ENCODE results near the gene ARMC7.

ARMC7 gene

DNA sequence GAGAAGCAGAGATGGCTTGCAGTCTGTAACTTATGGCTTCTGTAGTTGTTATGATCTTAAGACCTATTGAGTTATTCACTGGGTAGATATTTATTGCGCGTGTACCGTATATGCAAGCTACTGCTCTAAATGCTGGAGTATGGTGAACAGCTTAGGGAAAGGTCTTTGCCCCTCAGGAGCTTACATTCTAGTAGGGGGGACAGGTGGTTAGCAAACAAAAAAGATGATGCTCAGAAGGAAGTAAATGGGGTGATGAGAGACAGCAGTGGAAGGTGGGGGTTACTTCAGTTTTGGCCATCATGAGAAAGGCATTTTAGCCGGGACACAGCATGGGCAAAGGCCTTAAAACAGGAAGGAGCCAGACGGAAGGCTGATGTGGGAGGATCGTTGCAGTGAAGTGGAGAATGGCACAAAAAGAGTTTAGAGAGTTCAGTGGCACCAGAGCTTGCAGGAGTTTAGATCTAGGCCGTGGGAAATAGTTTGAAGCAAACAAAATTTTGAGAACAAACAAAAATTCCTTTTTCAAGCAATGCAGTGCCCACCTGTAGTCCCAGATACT is 2.1 kb downstream of the ARMC7 start:
- FAIRE-seq = no peak
- TF ChIP-seq PAX5 (IDR thresholded peaks at IDR 0.05; ENCODE audit: insufficient read depth, low read length, severe bottlenecking) = no peak
- TF ChIP-seq POU2F2 (IDR thresholded peaks at IDR 0.05; ENCODE audit: low read depth, low read length) = no peak
- TF ChIP-seq POLR2AphosphoS5 (IDR thresholded peaks at IDR 0.05; ENCODE audit: low read depth, low read length) = no peak
- no peak for TF ChIP-seq SPI1 (IDR thresholded peaks at IDR 0.05; ENCODE audit: low read depth, low read length)
- no peak for TF ChIP-seq TAF1 (IDR thresholded peaks at IDR 0.05; ENCODE audit: low read depth, low read length)
- no peak for TF ChIP-seq POLR2A (IDR thresholded peaks at IDR 0.05; ENCODE audit: low read depth, low read length)

DNA sequence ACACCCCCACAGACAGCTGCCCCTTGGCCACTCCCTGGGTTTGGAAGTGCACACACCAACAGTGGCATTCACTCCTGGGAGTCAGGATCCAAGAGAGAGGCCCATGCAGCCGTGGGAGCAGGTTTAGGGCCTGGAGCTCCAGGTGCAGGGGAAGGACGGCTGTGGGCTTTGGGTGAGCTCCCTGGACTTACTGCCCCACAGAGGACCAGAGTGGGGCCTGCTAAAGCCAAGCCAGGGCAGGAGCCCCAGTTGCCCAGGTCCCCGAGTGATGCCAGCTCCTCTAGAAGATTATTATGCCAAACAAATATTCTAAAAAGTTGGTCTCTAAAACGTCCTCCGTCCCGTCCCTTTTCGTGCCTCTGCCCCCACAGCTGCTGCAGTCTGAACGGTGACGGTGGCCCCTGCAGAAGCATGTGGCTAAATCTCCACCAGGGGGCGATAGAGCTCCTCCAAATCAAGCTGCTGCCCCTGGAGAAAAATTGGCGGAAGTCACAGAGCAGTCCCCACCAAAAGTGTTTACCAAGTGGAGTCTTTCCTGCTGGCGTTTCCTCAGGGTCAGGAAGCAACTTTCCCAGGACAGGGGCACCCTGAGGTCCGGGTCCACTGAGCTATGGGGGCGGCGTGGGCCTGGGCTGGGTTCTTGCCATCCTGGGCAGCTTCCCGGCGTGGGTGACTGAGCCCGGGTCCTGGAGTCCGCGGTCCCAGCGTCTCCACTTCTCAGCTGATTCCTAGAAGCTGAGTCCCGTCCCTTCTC is 4.2 kb downstream of the ARMC7 start:
- TF ChIP-seq PAX5 (IDR thresholded peaks at IDR 0.05; ENCODE audit: insufficient read depth, low read length, severe bottlenecking) (no peak), SPI1 (IDR thresholded peaks at IDR 0.05; ENCODE audit: low read depth, low read length) (peak; percentile 35; the same call in 1 of the 2 replicates), POU2F2 (IDR thresholded peaks at IDR 0.05; ENCODE audit: low read depth, low read length) (0 out of 2 replicates have a peak, but pooled peaks have one; percentile 40), TAF1 (IDR thresholded peaks at IDR 0.05; ENCODE audit: low read depth, low read length) (no peak)
- DNase-seq (ENCODE audit: insufficient read length, low spot score) (peak; percentile 75), FAIRE-seq (peak; percentile 84)

More for the DNA sequence above, 2.1 kb downstream of the ARMC7 start:
- DNase-seq (ENCODE audit: insufficient read length, low spot score) = no peak

DNA sequence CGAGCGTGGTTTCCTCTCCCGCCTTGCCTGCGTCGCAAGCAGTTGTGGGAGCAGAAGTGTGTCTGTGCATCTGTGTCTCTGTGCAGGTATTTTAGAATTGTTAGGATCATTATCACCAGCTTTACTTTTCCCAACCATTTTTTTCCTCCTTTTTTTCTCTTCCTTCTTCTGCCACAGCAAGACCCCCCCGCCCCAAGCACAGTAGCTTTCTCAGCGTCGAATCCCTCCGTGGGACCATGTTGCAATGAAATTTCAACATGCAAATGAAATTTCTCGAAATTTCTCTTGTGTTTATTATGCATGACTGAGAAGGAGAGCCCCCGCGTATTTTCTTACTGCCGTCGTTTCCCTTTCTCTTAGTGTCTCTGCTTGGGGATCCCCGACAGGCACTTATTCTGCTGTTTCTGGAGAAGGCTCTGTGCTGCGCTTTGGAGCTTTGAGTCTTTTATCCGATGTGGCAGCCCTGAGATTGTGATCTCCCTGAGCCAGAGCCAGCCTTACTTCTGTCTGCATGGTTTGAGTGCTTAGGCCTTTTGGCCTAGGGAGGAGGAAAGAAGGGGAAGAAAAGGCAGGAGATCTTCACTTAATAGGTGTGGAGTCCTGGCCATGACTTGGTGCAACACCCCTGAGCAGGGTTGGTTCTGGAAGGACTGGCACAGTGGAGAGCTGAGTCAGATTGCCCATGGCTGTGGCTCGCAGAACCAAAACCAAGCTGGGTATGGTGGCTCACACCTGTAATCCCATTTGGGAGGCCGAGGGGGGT is 5.0 kb downstream of the ARMC7 start:
- no peak for DNase-seq (ENCODE audit: insufficient read length, low spot score)
- FAIRE-seq = peak; percentile 23
- TF ChIP-seq TAF1 (IDR thresholded peaks at IDR 0.05; ENCODE audit: low read depth, low read length) (0 out of 2 replicates have a peak, but pooled peaks have one; percentile 7), POU2F2 (IDR thresholded peaks at IDR 0.05; ENCODE audit: low read depth, low read length) (peak; percentile 74; the same call in 1 of the 2 replicates), PAX5 (IDR thresholded peaks at IDR 0.05; ENCODE audit: insufficient read depth, low read length, severe bottlenecking) (peak; percentile 53), SPI1 (IDR thresholded peaks at IDR 0.05; ENCODE audit: low read depth, low read length) (no peak)

DNA sequence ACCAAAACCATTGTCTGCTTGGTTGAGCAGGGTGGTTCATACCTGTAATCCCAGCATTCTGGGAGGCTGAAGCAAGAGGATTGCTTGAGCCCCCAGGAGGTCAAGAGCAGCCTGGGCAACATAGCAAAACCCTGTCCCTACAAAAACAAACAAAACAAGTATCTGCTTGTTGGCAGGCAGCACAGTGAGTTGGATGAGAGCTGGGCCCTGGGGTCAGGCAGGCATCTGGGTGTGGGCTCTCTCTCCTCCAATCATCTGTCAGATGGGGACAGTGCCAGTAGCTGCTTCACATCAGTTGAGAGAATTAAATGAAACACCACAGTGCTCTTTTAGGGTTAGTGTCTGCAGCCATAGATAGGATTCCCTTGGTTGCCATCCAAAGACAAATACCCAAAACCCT is 5.8 kb downstream of the ARMC7 start:
- DNase-seq (ENCODE audit: insufficient read length, low spot score) (no peak), FAIRE-seq (no peak)
- TF ChIP-seq TAF1 (IDR thresholded peaks at IDR 0.05; ENCODE audit: low read depth, low read length) = no peak
- TF ChIP-seq PAX5 (IDR thresholded peaks at IDR 0.05; ENCODE audit: insufficient read depth, low read length, severe bottlenecking) = no peak
- TF ChIP-seq POLR2AphosphoS5 (IDR thresholded peaks at IDR 0.05; ENCODE audit: low read depth, low read length) = no peak
- TF ChIP-seq POU2F2 (IDR thresholded peaks at IDR 0.05; ENCODE audit: low read depth, low read length) = no peak
- TF ChIP-seq SPI1 (IDR thresholded peaks at IDR 0.05; ENCODE audit: low read depth, low read length) = no peak
- no peak for TF ChIP-seq POLR2A (IDR thresholded peaks at IDR 0.05; ENCODE audit: low read depth, low read length)

DNA sequence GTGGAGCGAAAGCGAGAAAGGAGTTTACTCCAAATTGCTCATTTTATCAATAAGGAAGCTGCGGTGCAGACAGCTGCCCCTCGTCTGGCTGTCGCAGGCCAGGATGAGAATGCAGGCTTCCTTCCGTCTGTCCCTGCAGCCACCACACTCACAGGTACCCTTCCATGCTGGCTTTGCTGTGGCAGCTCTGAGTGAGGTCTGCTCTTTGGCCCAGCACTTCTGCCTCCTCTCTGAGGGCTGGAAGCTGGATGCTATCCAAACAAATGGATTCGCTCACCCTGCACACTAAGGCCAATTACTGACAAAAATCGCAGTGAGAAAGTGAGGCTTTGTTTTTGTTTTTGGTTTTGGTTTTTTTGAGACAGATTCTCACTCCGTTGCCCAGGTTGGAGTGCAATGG is 7.0 kb downstream of the ARMC7 start:
- FAIRE-seq = no peak
- no peak for DNase-seq (ENCODE audit: insufficient read length, low spot score)
- TF ChIP-seq POLR2AphosphoS5 (IDR thresholded peaks at IDR 0.05; ENCODE audit: low read depth, low read length) = no peak
- no peak for TF ChIP-seq POLR2A (IDR thresholded peaks at IDR 0.05; ENCODE audit: low read depth, low read length)
- no peak for TF ChIP-seq POU2F2 (IDR thresholded peaks at IDR 0.05; ENCODE audit: low read depth, low read length)
- no peak for TF ChIP-seq TAF1 (IDR thresholded peaks at IDR 0.05; ENCODE audit: low read depth, low read length)
- TF ChIP-seq PAX5 (IDR thresholded peaks at IDR 0.05; ENCODE audit: insufficient read depth, low read length, severe bottlenecking) = no peak
- TF ChIP-seq SPI1 (IDR thresholded peaks at IDR 0.05; ENCODE audit: low read depth, low read length) = no peak

DNA sequence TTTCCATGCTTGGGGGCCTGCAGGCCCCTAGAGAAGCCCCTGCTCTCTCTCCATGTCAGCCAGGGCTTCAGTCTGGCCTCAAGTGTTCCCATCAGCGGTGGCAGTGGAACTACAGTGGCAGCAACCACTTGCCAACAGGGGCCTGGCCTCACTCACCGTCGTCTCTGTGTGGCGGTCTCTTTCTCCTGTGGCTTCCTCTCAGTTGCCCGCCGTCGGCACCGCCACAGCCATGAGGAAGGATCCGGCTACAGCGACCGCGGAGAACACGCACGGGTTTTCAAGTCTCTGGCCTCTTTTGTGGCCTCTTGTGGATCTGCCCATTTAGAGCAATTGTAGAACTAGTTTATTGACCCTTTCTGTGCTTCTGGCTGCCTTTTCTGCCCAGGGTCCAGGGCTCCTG is 8.5 kb downstream of the ARMC7 start:
- FAIRE-seq (no peak), DNase-seq (ENCODE audit: insufficient read length, low spot score) (no peak)
- no peak for TF ChIP-seq SPI1 (IDR thresholded peaks at IDR 0.05; ENCODE audit: low read depth, low read length)
- no peak for TF ChIP-seq POLR2A (IDR thresholded peaks at IDR 0.05; ENCODE audit: low read depth, low read length)
- TF ChIP-seq POLR2AphosphoS5 (IDR thresholded peaks at IDR 0.05; ENCODE audit: low read depth, low read length) = no peak
- TF ChIP-seq PAX5 (IDR thresholded peaks at IDR 0.05; ENCODE audit: insufficient read depth, low read length, severe bottlenecking) = no peak
- no peak for TF ChIP-seq POU2F2 (IDR thresholded peaks at IDR 0.05; ENCODE audit: low read depth, low read length)
- no peak for TF ChIP-seq TAF1 (IDR thresholded peaks at IDR 0.05; ENCODE audit: low read depth, low read length)

DNA sequence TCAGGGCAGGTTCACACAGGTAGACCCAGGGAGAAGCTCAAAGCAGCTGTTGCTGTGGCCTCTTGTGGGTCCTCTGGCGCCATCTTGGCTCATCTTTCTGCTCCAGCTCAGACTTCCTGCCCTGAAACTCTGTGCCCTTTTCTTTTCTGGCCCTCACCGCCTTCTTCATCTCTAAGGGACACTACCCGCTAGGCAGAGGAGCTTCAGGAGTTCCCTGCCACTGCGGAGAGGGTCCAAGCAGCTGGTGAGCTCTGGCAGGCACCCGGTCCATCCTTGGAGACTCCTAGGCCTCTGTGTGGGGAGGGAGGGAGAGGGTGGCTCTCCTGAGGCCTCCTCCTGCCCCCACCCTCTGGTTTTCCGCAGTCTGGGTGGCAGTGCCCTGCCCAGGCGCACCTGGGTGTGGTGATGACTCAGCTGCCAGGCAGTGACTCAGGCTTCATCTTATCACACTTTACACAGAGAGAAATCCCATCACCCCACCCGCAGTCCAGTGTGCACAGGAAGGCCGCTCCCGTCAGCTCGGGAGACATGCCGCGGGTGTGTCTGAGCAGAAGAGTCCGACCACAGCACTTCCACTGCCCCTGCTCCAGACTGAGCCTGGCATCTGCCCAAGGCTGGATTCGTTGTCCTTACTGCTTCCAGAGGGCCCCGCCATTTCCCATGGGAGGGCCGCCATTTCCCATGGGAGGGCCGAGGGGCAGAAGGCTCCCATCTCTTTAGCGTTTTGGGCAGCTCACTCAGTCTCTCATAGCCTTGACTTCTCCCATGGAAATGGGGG is 14.5 kb downstream of the ARMC7 start:
- no peak for FAIRE-seq
- no peak for DNase-seq (ENCODE audit: insufficient read length, low spot score)
- no peak for TF ChIP-seq POLR2AphosphoS5 (IDR thresholded peaks at IDR 0.05; ENCODE audit: low read depth, low read length)
- TF ChIP-seq PAX5 (IDR thresholded peaks at IDR 0.05; ENCODE audit: insufficient read depth, low read length, severe bottlenecking) = no peak
- TF ChIP-seq POLR2A (IDR thresholded peaks at IDR 0.05; ENCODE audit: low read depth, low read length) = 0 out of 2 replicates have a peak, but pooled peaks have one; percentile 11
- TF ChIP-seq TAF1 (IDR thresholded peaks at IDR 0.05; ENCODE audit: low read depth, low read length) = no peak
- TF ChIP-seq POU2F2 (IDR thresholded peaks at IDR 0.05; ENCODE audit: low read depth, low read length) = no peak

DNA sequence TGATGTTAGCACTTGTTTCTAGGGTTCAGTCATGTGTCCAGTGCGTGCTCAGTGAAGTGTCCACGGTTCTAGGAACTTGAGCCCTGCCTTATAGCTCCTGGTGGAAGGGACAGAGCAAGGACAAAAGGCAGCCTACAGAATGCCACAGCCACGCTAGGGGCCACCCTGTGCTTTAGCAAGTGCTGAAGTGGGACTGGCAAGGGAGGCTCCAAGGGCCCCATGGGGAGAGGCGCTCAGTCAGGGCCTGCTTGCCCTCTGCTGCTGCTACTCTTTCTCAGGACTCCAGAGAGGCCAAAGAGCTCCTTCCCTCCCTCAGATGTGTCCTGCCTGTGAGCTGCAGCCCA is 15.0 kb downstream of the ARMC7 start:
- no peak for DNase-seq (ENCODE audit: insufficient read length, low spot score)
- TF ChIP-seq POLR2A (IDR thresholded peaks at IDR 0.05; ENCODE audit: low read depth, low read length) (no peak), PAX5 (IDR thresholded peaks at IDR 0.05; ENCODE audit: insufficient read depth, low read length, severe bottlenecking) (no peak), TAF1 (IDR thresholded peaks at IDR 0.05; ENCODE audit: low read depth, low read length) (no peak), POLR2AphosphoS5 (IDR thresholded peaks at IDR 0.05; ENCODE audit: low read depth, low read length) (no peak), POU2F2 (IDR thresholded peaks at IDR 0.05; ENCODE audit: low read depth, low read length) (no peak), SPI1 (IDR thresholded peaks at IDR 0.05; ENCODE audit: low read depth, low read length) (no peak)
- no peak for FAIRE-seq
